Naive thymus-derived CD4-positive, alpha-beta T cell (primary cell): ENCODE results near the gene VAMP8. TPM values are rescaled to one million over a fixed set of nuclear protein-coding genes. Genes with fewer than 3 reads are reported as not detected.
A peak's percentile ranks its signal among the peaks of the same experiment; 100 is the strongest.

Experiments
- ATAC-seq: fragments of 150-1000 bp; cut with Tn5 transposase; 2 replicates; pipeline ENCODE4 v1.10.0; 2021; ENCODE audit warnings: mild to moderate bottlenecking, moderate library complexity
- CTCF ChIA-PET: fragments of 350-600 bp; sonication (Branson Sonifier 250); formaldehyde crosslinking; loops from one replicate; lab custom pipeline; 2021; ENCODE audit warnings: antibody characterized with exemption; lab: Charles Lee
- POLR2A ChIA-PET: fragments of 350-600 bp; sonication (Branson Sonifier 250); formaldehyde crosslinking; loops from one replicate; lab custom pipeline; 2021; ENCODE audit warnings: antibody characterized with exemption, inconsistent platforms; lab: Charles Lee
- DNase-seq, 9 donors: peaks; one replicate each; pipeline versions ENCODE4 v3.0.0 to v3.0.0-alpha.2; 2020 to 2022; ENCODE audit warnings: mixed read lengths in 1 of 9
- H3K27ac ChIP-seq: one replicate; pipeline ENCODE4 v1.7.0; 2013; ENCODE audit warnings: mild to moderate bottlenecking, low read depth, low read length, moderate library complexity
- H3K27me3 ChIP-seq, 2 donors: one replicate each; pipeline ENCODE4 v1.7.0; 2013; ENCODE audit warnings: low read length in 2 of 2, mild to moderate bottlenecking in 2 of 2, moderate library complexity in 2 of 2; ENCODE audit not compliant: control insufficient read depth in 2 of 2, insufficient read depth in 2 of 2
- H3K36me3 ChIP-seq, 3 experiments: 1 replicate in 2 of 3; 2 replicates in 1 of 3; pipeline ENCODE4 v1.7.0; 2013; ENCODE audit warnings: low read length in 3 of 3, mild to moderate bottlenecking in 3 of 3, moderate library complexity in 1 of 3; ENCODE audit not compliant: insufficient read depth in 3 of 3, control insufficient read depth in 2 of 3
- H3K4me1 ChIP-seq, 2 donors: one replicate each; pipeline ENCODE4 v1.7.0; 2013; ENCODE audit warnings: low read length in 2 of 2, mild to moderate bottlenecking in 2 of 2, moderate library complexity in 1 of 2; ENCODE audit not compliant: control insufficient read depth in 2 of 2, insufficient read depth in 2 of 2
- H3K4me3 ChIP-seq: 2 replicates; pipeline ENCODE4 v1.7.0; 2013; ENCODE audit warnings: mild to moderate bottlenecking, low read length
- H3K9me3 ChIP-seq, 3 experiments: 1 replicate in 2 of 3; 2 replicates in 1 of 3; pipeline ENCODE4 v1.7.0; 2013; ENCODE audit warnings: low read length in 3 of 3; ENCODE audit not compliant: control insufficient read depth in 2 of 3
- H3K27ac Mint-ChIP-seq, 9 donors: one replicate each; pipeline ENCODE4 v1.8.0; 2020 to 2022; ENCODE audit warnings: mixed read lengths in 9 of 9, mild to moderate bottlenecking in 8 of 9, moderate library complexity in 5 of 9, inconsistent platforms in 2 of 9
- H3K27me3 Mint-ChIP-seq, 5 donors: one replicate each; pipeline ENCODE4 v1.8.0; 2021 to 2022; ENCODE audit warnings: mixed read lengths in 5 of 5, mild to moderate bottlenecking in 1 of 5
- H3K36me3 Mint-ChIP-seq, 5 donors: one replicate each; pipeline ENCODE4 v1.8.0; 2020 to 2022; ENCODE audit warnings: mixed read lengths in 5 of 5, mild to moderate bottlenecking in 3 of 5, inconsistent platforms in 1 of 5
- H3K4me1 Mint-ChIP-seq, 7 donors: one replicate each; pipeline ENCODE4 v1.8.0; 2020 to 2022; ENCODE audit warnings: mixed read lengths in 7 of 7, mild to moderate bottlenecking in 3 of 7, inconsistent platforms in 1 of 7
- H3K4me3 Mint-ChIP-seq, 10 donors: one replicate each; pipeline ENCODE4 v1.8.0; 2020 to 2022; ENCODE audit warnings: mild to moderate bottlenecking in 10 of 10, mixed read lengths in 10 of 10, moderate library complexity in 6 of 10, inconsistent platforms in 2 of 10
- H3K9me3 Mint-ChIP-seq, 11 donors: one replicate each; pipeline ENCODE4 v1.8.0; 2020 to 2022; ENCODE audit warnings: mixed read lengths in 11 of 11, mild to moderate bottlenecking in 4 of 11, inconsistent platforms in 1 of 11, moderate library complexity in 1 of 11
- intact Hi-C, 2 donors: fragments of 100-400 bp; cut with micrococcal nuclease; formaldehyde crosslinking; loops; one replicate each; pipeline ENCODE4 v1.15.1; 2023
- polyA plus RNA-seq, 2 donors: library from polyadenylated mRNA; unstranded; fragments of 300-500 nt; fragmentation: Illumina TruSeq; gene quantifications; one replicate each; pipeline ENCODE4 v1.2.3, GENCODE V29; 2021
- total RNA-seq, 6 experiments: library from RNA in 5 of 6; stranded (reverse) in 5 of 6; gene quantifications; 1 replicate in 5 of 6; 2 replicates in 1 of 6; pipeline ENCODE4 v1.2.3 and lab custom pipeline; 2021 to 2026

VAMP8 gene
- total and polyA plus RNA-seq, 7 experiments from 2014 or later, result 55.1 to 347 (median 120) TPM

DNA sequence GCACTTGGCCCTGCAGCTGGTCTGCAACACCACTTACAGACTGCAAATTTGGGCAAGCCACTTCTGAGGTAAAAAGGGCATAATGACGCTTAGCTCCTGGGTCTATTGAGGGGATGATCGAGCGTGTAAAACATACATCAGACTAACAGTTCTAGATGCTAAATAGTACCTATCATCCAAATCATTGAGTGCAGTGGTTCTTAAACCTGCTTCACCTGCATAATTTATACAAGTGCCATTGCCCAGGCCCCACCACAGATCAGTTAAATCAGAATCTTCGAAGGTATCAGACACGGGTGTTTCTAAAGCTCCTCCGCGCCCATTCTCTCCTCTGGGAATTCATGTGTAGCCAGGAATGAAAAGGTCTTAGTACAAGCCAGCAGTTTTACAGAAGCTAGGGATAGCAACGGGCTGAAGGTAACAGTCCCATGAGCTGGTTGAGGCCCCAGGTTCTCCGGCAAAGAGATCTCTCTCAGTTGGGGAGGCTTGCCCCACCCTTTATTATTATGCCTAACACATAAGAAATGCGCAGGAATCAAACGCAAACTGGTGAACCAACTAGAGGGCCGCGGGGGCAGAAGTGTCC is 17.4 kb downstream of the VAMP8 start:
- H3K9me3 ChIP-seq, result no peaks in the 10 kb centered on the region
- Mint-ChIP-seq H3K27me3 (no peaks in the 10 kb centered on the region), H3K36me3 (peaks cover 0 to 6% (median 0%) of the 10 kb centered on the region in 5 donors), H3K4me1 (peaks cover 25 to 53% (median 36%) of the 10 kb centered on the region in 7 donors), H3K9me3 (peaks cover 0 to 2% (median 0%) of the 10 kb centered on the region in 11 donors), H3K27ac (peak overlapping the region; percentile 93 to 99 (median 97)), H3K4me3 (peak overlapping the region; percentile 93 to 100 (median 98))
- H3K4me3 ChIP-seq, result peak overlapping the region; percentile 89
- no peak for DNase-seq
- POLR2A ChIA-PET, result interaction anchor here (0.5 to 5.3 kb wide), 19 partner anchors 10 to 846 kb away, joined by 3 to 85 read pairs (median 6); partner anchors contain the start of genes C2orf68, ELMOD3, GGCX and KDM3A
- H3K27ac ChIP-seq, result peak overlapping the region; percentile 88
- no peaks in the 10 kb centered on the region for H3K27me3 ChIP-seq
- ATAC-seq, result no peak
- peaks cover 15 to 16% of the 10 kb centered on the region in 2 donors for H3K4me1 ChIP-seq
- CTCF ChIA-PET, result interaction anchor here (0.7 kb wide), 1 partner anchor 16 kb away, joined by 5 read pairs; no protein-coding TSS in a partner anchor
- H3K36me3 ChIP-seq, result peaks cover 0 to 22% (median 0%) of the 10 kb centered on the region in 3 experiments
- intact Hi-C loops, result loop anchor here (1.0 to 2.0 kb wide), 10 partner anchors 8 to 267 kb away; partner anchors contain the start of genes C2orf68 (in 2 of the 2), GGCX (in 2 of the 2), SH2D6 (in 2 of the 2) and MAT2A (in 1 of the 2)

- peak; percentile 99 for ATAC-seq
- intact Hi-C loops, result loop anchor here (1.0 to 2.0 kb wide), 10 partner anchors 8 to 267 kb away; partner anchors contain the start of genes C2orf68 (in 2 of the 2), GGCX (in 2 of the 2), SH2D6 (in 2 of the 2) and MAT2A (in 1 of the 2)
- peak within 1 kb of the TSS; percentile 88 for H3K27ac ChIP-seq
- Mint-ChIP-seq H3K9me3 (peaks cover 0 to 2% (median 0%) of the 10 kb centered on the region in 11 donors), H3K27me3 (no peaks in the 10 kb centered on the region), H3K27ac (peak within 1 kb of the TSS; percentile 93 to 99 (median 97)), H3K36me3 (peaks cover 0 to 6% (median 0%) of the 10 kb centered on the region in 5 donors), H3K4me3 (peak within 1 kb of the TSS; percentile 93 to 100 (median 98)), H3K4me1 (peaks cover 25 to 48% (median 35%) of the 10 kb centered on the region in 7 donors)
- POLR2A ChIA-PET, result interaction anchor here (0.9 to 5.3 kb wide), 18 partner anchors 9 to 846 kb away, joined by 3 to 85 read pairs (median 8); partner anchors contain the start of genes C2orf68, ELMOD3, GGCX and KDM3A
- peak; percentile 65 to 95 (median 90) for DNase-seq
- H3K4me3 ChIP-seq, result peak within 1 kb of the TSS; percentile 89
- H3K9me3 ChIP-seq, result no peaks in the 10 kb centered on the region
- H3K36me3 ChIP-seq, result peaks cover 0 to 22% (median 0%) of the 10 kb centered on the region in 3 experiments
- H3K4me1 ChIP-seq, result peaks cover 15 to 16% of the 10 kb centered on the region in 2 donors
- H3K27me3 ChIP-seq, result no peaks in the 10 kb centered on the region
- CTCF ChIA-PET, result interaction anchor here (0.6 to 0.7 kb wide), 3 partner anchors 16 to 637 kb away, joined by 3 to 5 read pairs (median 3); no protein-coding TSS in a partner anchor
Measured at GRCh38 chr2:85595301-85596025, 18.1 kb downstream of the VAMP8 start, which contains the start of gene RNF181. TSS of gene RNF181 (plus strand) at chr2:85595745. CDS start at chr2:85595764, 19 bp downstream.

DNA sequence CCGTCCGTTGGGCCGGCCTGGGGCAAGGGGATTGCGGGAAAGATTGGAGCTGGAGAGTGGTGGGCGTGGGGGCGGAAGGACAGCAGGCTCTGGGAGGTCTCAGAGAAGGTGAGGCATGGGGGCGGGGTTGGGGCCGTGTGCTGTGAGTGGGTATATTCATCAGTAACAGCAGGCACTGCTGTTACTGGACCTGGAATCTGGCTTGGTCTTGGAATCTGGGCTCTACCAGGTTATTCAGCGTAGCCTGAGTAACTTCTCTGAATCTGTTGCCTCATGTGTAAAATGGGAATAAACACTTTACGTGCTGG is 18.6 kb downstream of the VAMP8 start:
- intact Hi-C loops, result no loop called here
- no peak for ATAC-seq
- H3K36me3 Mint-ChIP-seq, result peaks cover 0 to 6% (median 0%) of the 10 kb centered on the region in 5 donors

GRCh38 chr2:85596486-85597143 is 19.2 kb downstream of the VAMP8 start:
- H3K27ac ChIP-seq, result peak overlapping the region; percentile 88

More for the DNA sequence above, 18.6 kb downstream of the VAMP8 start:
- Histone ChIP-seq H3K9me3 (no peaks in the 10 kb centered on the region), H3K27me3 (no peaks in the 10 kb centered on the region), H3K4me3 (peak overlapping the region; percentile 89), H3K36me3 (peaks cover 0 to 22% (median 0%) of the 10 kb centered on the region in 3 experiments), H3K4me1 (peaks cover 15 to 16% of the 10 kb centered on the region in 2 donors), H3K27ac (peak overlapping the region; percentile 88)
- CTCF ChIA-PET, result interaction anchor here (0.7 to 1.6 kb wide), 2 partner anchors 41 to 42 kb away, joined by 3 to 4 read pairs; no protein-coding TSS in a partner anchor
- peaks cover 25 to 45% (median 31%) of the 10 kb centered on the region in 7 donors for H3K4me1 Mint-ChIP-seq
- peaks cover 0 to 2% (median 0%) of the 10 kb centered on the region in 11 donors for H3K9me3 Mint-ChIP-seq
- no peaks in the 10 kb centered on the region for H3K27me3 Mint-ChIP-seq
- no peak for DNase-seq
- peak overlapping the region; percentile 93 to 100 (median 98) for H3K4me3 Mint-ChIP-seq
- H3K27ac Mint-ChIP-seq, result peak overlapping the region; percentile 93 to 99 (median 97)
- POLR2A ChIA-PET, result interaction anchor here (0.9 to 5.3 kb wide), 13 partner anchors 9 to 845 kb away, joined by 3 to 85 read pairs (median 11); partner anchors contain the start of genes C2orf68, ELMOD3, GGCX and KDM3A

DNA sequence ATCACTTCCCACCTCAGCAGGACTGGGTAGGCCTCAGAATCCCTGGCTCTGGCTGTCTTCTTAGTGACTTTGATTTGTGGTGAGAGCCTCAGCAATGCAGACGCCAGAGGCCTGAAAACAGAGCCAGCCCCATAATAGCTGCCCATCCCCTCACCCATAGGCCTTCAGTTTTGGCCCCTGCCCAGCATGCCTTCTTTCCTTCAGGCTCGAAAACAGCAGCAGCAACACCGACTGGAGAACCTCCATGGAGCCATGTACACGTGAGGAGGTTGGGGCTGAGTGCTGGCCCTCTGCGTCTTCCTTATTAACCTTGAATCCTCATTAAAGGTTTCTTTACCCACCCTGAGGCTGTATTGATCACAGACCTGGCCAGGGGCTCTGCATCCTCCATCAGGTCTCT is 19.9 kb downstream of the VAMP8 start:
- no peak for DNase-seq
- ATAC-seq, result no peak
- peaks cover 20 to 55% (median 37%) of the 10 kb centered on the region in 7 donors for H3K4me1 Mint-ChIP-seq
- Histone ChIP-seq H3K9me3 (no peaks in the 10 kb centered on the region), H3K36me3 (peaks cover 0 to 22% (median 0%) of the 10 kb centered on the region in 3 experiments), H3K27ac (no peak overlapping the region), H3K4me1 (peaks cover 15 to 20% of the 10 kb centered on the region in 2 donors), H3K4me3 (no peak overlapping the region), H3K27me3 (no peaks in the 10 kb centered on the region)
- intact Hi-C loops, result no loop called here
- peak overlapping the region in 8 of 9 donors; percentile 6 to 99 (median 83) for H3K27ac Mint-ChIP-seq
- CTCF ChIA-PET, result interaction anchor here (1.6 kb wide), 1 partner anchor 40 kb away, joined by 4 read pairs; no protein-coding TSS in a partner anchor
- peaks cover 0 to under 1% (median 0%) of the 10 kb centered on the region in 11 donors for H3K9me3 Mint-ChIP-seq
- POLR2A ChIA-PET, result interaction anchor here (1.1 to 5.3 kb wide), 5 partner anchors 8 to 59 kb away, joined by 3 to 85 read pairs (median 35); partner anchors contain the start of genes GGCX, VAMP5 and VAMP8
- peak overlapping the region; percentile 74 to 100 (median 97) for H3K4me3 Mint-ChIP-seq
- H3K36me3 Mint-ChIP-seq, result peaks cover 0 to 4% (median 0%) of the 10 kb centered on the region in 5 donors
- H3K27me3 Mint-ChIP-seq, result no peaks in the 10 kb centered on the region

More at GRCh38 chr2:85596486-85597143, 19.2 kb downstream of the VAMP8 start:
- H3K9me3 Mint-ChIP-seq, result peaks cover 0 to 2% (median 0%) of the 10 kb centered on the region in 11 donors
- peaks cover 0 to 4% (median 0%) of the 10 kb centered on the region in 5 donors for H3K36me3 Mint-ChIP-seq
- peaks cover 0 to 22% (median 0%) of the 10 kb centered on the region in 3 experiments for H3K36me3 ChIP-seq
- intact Hi-C loops, result no loop called here
- H3K27me3 Mint-ChIP-seq, result no peaks in the 10 kb centered on the region
- peak overlapping the region; percentile 89 for H3K4me3 ChIP-seq
- peaks cover 21 to 51% (median 32%) of the 10 kb centered on the region in 7 donors for H3K4me1 Mint-ChIP-seq
- peak overlapping the region; percentile 74 to 100 (median 97) for H3K4me3 Mint-ChIP-seq
- ChIA-PET CTCF (interaction anchor here (1.6 kb wide), 1 partner anchor 41 kb away, joined by 4 read pairs; no protein-coding TSS in a partner anchor), POLR2A (interaction anchor here (1.2 to 5.3 kb wide), 7 partner anchors 8 to 844 kb away, joined by 3 to 85 read pairs (median 30); partner anchors contain the start of genes C2orf68, GGCX, KDM3A and VAMP5)
- DNase-seq (no peak), ATAC-seq (no peak)
- no peaks in the 10 kb centered on the region for H3K9me3 ChIP-seq
- H3K4me1 ChIP-seq, result peaks cover 15 to 16% of the 10 kb centered on the region in 2 donors
- H3K27ac Mint-ChIP-seq, result peak overlapping the region; percentile 58 to 99 (median 96)
- no peaks in the 10 kb centered on the region for H3K27me3 ChIP-seq
